Measurements from ENCODE around the gene EIF3D. TPM values are rescaled to one million over a fixed set of nuclear protein-coding genes. Genes with fewer than 3 reads are reported as not detected.

The EIF3D gene
- total and polyA plus RNA-seq, 4 experiments from 2014 or later = 137 to 228 (median 206) TPM

DNA sequence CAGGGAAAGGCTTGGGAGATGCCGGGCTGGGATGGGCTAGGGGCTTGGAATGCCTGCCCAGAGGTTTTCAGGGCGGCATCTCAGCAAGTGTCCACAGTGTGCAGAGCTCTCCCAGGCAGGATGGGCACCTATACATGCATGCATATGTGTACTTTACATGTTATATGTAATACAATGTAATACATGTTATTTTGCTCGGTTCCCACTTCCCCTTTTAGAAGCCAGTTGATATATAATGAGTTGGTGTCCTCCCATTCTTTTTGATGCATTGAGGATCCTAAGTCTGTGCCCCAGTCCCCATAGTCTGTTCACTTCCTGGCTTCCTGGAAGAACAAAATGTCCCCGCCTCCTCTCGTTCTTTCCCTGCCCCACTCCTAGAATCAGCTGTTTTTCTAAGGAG lies 20.1 kb upstream of the EIF3D start:
- ChIA-PET POLR2A (ENCODE audit: partially characterized antibody) (no interaction called here), CTCF (ENCODE audit: partially characterized antibody) (no interaction called here)

DNA sequence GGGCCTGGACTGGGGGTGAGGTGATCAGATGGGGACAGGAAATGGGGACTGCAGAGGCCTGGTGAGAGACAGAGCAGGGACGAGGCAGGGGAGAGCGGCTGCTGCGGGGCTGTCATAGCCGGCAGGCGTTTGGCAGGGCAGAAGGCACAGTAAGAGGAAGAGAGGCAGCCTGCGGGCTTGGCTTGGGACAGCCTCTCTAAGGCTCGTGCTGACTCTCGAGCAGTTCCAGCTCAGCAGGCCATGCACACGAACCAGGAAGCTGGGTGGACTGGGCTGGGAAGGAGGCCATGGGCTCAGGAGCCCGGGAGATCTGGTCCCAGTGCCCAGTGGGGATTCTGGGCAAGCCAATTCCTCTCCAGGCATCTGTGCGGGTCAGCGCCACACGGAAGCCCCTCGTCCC lies 19.6 kb upstream of the EIF3D start:
- peaks cover 0 to 2% (median under 1%) of the 10 kb centered on the region in 4 donors for H3K4me1 Mint-ChIP-seq
- Histone ChIP-seq H3K27ac (ENCODE audit: low read depth, low read length) (no peak overlapping the region), H3K9me3 (ENCODE audit: control insufficient read depth in 1 of 2, low read length in 2 of 2) (no peaks in the 10 kb centered on the region), H3K27me3 (ENCODE audit: insufficient read depth, low read length) (no peaks in the 10 kb centered on the region), H3K4me1 (ENCODE audit: insufficient read depth, low read length) (no peaks in the 10 kb centered on the region), H3K4me3 (ENCODE audit: low read length in 2 of 2) (no peak overlapping the region), H3K36me3 (ENCODE audit: insufficient read depth, low read length) (no peaks in the 10 kb centered on the region)
- DNase-seq = no peak
- H3K36me3 Mint-ChIP-seq = no peaks in the 10 kb centered on the region
- H3K27ac Mint-ChIP-seq = peak overlapping the region in 1 of 7 donors; percentile 25
- CTCF ChIA-PET (ENCODE audit: partially characterized antibody) = no interaction called here
- H3K9me3 Mint-ChIP-seq = no peaks in the 10 kb centered on the region
- POLR2A ChIA-PET (ENCODE audit: partially characterized antibody) = no interaction called here
- intact Hi-C loops (cut with micrococcal nuclease) = no loop called here
- H3K4me3 Mint-ChIP-seq = no peak overlapping the region
- peaks cover 18 to 25% of the 10 kb centered on the region in 2 donors for H3K27me3 Mint-ChIP-seq

More for the DNA sequence above, 20.1 kb upstream of the EIF3D start:
- H3K36me3 Mint-ChIP-seq = no peaks in the 10 kb centered on the region
- no peak overlapping the region for H3K4me3 Mint-ChIP-seq
- no peaks in the 10 kb centered on the region for H3K9me3 ChIP-seq (ENCODE audit: control insufficient read depth in 1 of 2, low read length in 2 of 2)
- H3K27me3 Mint-ChIP-seq = peaks cover 20 to 27% of the 10 kb centered on the region in 2 donors
- H3K4me3 ChIP-seq (ENCODE audit: low read length in 2 of 2) = no peak overlapping the region
- DNase-seq = no peak
- intact Hi-C loops (cut with micrococcal nuclease) = no loop called here
- H3K27ac Mint-ChIP-seq = no peak overlapping the region
- H3K9me3 Mint-ChIP-seq = no peaks in the 10 kb centered on the region
- H3K4me1 ChIP-seq (ENCODE audit: insufficient read depth, low read length) = no peaks in the 10 kb centered on the region
- H3K27me3 ChIP-seq (ENCODE audit: insufficient read depth, low read length) = no peaks in the 10 kb centered on the region
- peaks cover 0 to 2% (median under 1%) of the 10 kb centered on the region in 4 donors for H3K4me1 Mint-ChIP-seq
- H3K27ac ChIP-seq (ENCODE audit: low read depth, low read length) = no peak overlapping the region
- no peaks in the 10 kb centered on the region for H3K36me3 ChIP-seq (ENCODE audit: insufficient read depth, low read length)

DNA sequence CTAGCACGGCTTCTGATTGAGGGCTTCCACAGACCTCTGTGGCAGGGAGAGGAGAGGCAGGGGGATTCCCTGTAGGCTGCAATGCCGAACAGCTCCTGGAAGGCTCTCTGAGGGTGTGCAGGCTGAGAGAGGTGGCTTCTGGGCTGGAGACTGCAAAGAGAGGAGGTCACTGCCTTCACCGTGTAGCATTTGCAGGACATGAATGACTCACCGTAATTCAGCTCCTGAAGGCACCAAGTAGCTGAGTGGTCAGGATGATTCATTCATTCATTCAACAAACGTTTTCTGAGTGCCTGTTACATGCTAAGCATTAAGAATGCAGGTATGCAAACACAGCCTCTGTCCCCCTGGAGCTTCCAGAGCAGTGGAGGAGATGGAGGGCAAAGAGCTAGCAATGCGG lies 18.0 kb upstream of the EIF3D start:
- intact Hi-C loops (cut with micrococcal nuclease) = no loop called here

DNA sequence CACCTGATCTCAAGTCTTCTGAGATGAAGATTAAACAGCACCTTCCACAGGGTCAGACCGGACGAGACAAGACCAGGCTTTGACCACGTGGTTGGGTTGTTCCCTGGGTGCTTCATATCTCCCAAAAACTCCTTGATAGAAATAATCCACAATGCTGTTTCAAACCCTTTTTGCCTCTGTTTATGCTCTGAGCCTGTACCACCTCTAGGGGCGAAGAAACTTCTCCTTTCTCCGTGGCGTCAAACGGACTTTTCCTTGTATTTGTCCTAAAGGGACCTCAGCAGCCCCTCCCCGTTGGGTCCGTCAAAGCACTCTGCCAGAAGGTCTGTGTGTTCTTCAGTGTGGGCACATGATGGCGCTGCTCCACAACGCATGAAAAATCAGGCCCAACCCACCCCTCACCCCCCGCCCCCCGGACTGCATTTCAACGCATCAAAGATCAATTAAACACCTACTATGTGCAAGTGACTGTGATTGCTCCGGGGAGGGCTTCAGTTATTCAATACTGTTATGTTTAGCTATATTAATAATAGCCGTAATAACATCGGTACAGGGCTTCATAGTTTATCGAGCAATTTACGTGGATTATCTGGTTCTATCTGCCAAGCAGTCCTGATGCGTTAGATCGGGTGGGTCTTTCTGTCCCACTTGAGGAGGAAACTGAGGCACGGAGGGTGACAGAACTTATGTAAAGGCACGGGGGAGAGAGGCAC lies 17.3 kb upstream of the EIF3D start:
- H3K36me3 Mint-ChIP-seq = no peaks in the 10 kb centered on the region
- DNase-seq = peak in 2 of 5 donors; percentile 12
- Histone ChIP-seq H3K4me1 (ENCODE audit: insufficient read depth, low read length) (peaks cover 6% of the 10 kb centered on the region), H3K36me3 (ENCODE audit: insufficient read depth, low read length) (no peaks in the 10 kb centered on the region), H3K27me3 (ENCODE audit: insufficient read depth, low read length) (no peaks in the 10 kb centered on the region), H3K9me3 (ENCODE audit: control insufficient read depth in 1 of 2, low read length in 2 of 2) (no peaks in the 10 kb centered on the region), H3K4me3 (ENCODE audit: low read length in 2 of 2) (no peak overlapping the region), H3K27ac (ENCODE audit: low read depth, low read length) (no peak overlapping the region)
- no peak overlapping the region for H3K4me3 Mint-ChIP-seq
- H3K27me3 Mint-ChIP-seq = peaks cover 12 to 18% of the 10 kb centered on the region in 2 donors
- H3K4me1 Mint-ChIP-seq = peaks cover 1 to 7% (median 7%) of the 10 kb centered on the region in 4 donors
- intact Hi-C loops (cut with micrococcal nuclease) = no loop called here
- no peaks in the 10 kb centered on the region for H3K9me3 Mint-ChIP-seq
- ChIA-PET CTCF (ENCODE audit: partially characterized antibody) (interaction anchor here (0.5 kb wide), 1 partner anchor 496 kb away, joined by 3 read pairs; no protein-coding TSS in a partner anchor), POLR2A (ENCODE audit: partially characterized antibody) (no interaction called here)
- no peak overlapping the region for H3K27ac Mint-ChIP-seq

More for the DNA sequence above, 18.0 kb upstream of the EIF3D start:
- no peak for DNase-seq
- H3K4me3 Mint-ChIP-seq = no peak overlapping the region
- ChIA-PET CTCF (ENCODE audit: partially characterized antibody) (no interaction called here), POLR2A (ENCODE audit: partially characterized antibody) (no interaction called here)
- H3K4me1 Mint-ChIP-seq = peaks cover 1 to 5% (median 4%) of the 10 kb centered on the region in 4 donors
- no peak overlapping the region for H3K4me3 ChIP-seq (ENCODE audit: low read length in 2 of 2)
- peaks cover 3% of the 10 kb centered on the region for H3K4me1 ChIP-seq (ENCODE audit: insufficient read depth, low read length)
- no peak overlapping the region for H3K27ac Mint-ChIP-seq
- H3K27me3 ChIP-seq (ENCODE audit: insufficient read depth, low read length) = no peaks in the 10 kb centered on the region
- H3K36me3 Mint-ChIP-seq = no peaks in the 10 kb centered on the region
- peaks cover 16 to 22% of the 10 kb centered on the region in 2 donors for H3K27me3 Mint-ChIP-seq
- no peaks in the 10 kb centered on the region for H3K36me3 ChIP-seq (ENCODE audit: insufficient read depth, low read length)
- H3K27ac ChIP-seq (ENCODE audit: low read depth, low read length) = no peak overlapping the region
- H3K9me3 ChIP-seq (ENCODE audit: control insufficient read depth in 1 of 2, low read length in 2 of 2) = no peaks in the 10 kb centered on the region
- H3K9me3 Mint-ChIP-seq = no peaks in the 10 kb centered on the region

DNA sequence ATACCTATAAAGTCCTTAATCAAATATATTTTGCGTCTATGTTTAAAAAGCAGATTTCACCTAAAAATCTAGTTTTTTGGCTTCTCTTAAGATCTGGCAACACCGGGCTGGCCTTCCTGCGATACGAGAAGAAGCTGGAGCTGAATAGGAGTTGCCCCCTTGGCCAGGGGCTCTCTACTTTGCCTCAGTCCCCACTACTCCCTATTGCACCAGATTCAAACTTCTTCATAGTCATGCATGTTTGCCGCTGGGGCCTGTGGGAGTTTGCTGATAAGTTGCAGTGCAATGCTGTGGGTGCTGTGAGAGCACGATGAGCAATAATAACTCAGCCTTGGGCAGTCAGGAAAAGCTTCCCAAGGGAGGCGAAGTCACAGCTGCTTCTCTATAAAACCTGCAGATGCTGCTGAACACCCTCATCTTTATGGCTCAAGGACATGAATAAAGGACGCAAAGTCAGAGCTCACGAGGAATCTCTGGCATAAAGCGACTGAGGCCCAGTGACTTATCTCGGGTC lies 15.2 kb upstream of the EIF3D start:
- H3K9me3 ChIP-seq (ENCODE audit: control insufficient read depth in 1 of 2, low read length in 2 of 2) = no peaks in the 10 kb centered on the region
- H3K9me3 Mint-ChIP-seq = no peaks in the 10 kb centered on the region
- no peaks in the 10 kb centered on the region for H3K36me3 ChIP-seq (ENCODE audit: insufficient read depth, low read length)
- ChIA-PET POLR2A (ENCODE audit: partially characterized antibody) (no interaction called here), CTCF (ENCODE audit: partially characterized antibody) (interaction anchor here (0.7 kb wide), 1 partner anchor 51 kb away, joined by 3 read pairs; no protein-coding TSS in a partner anchor)
- H3K4me1 ChIP-seq (ENCODE audit: insufficient read depth, low read length) = peaks cover 6% of the 10 kb centered on the region
- peaks cover 1 to 7% (median 6%) of the 10 kb centered on the region in 4 donors for H3K4me1 Mint-ChIP-seq
- no peak overlapping the region for H3K27ac Mint-ChIP-seq
- DNase-seq = no peak
- no peak overlapping the region for H3K4me3 ChIP-seq (ENCODE audit: low read length in 2 of 2)
- H3K27me3 ChIP-seq (ENCODE audit: insufficient read depth, low read length) = no peaks in the 10 kb centered on the region
- H3K27me3 Mint-ChIP-seq = peaks cover 6 to 11% of the 10 kb centered on the region in 2 donors
- intact Hi-C loops (cut with micrococcal nuclease) = no loop called here
- H3K36me3 Mint-ChIP-seq = no peaks in the 10 kb centered on the region
- H3K4me3 Mint-ChIP-seq = no peak overlapping the region
- H3K27ac ChIP-seq (ENCODE audit: low read depth, low read length) = no peak overlapping the region

DNA sequence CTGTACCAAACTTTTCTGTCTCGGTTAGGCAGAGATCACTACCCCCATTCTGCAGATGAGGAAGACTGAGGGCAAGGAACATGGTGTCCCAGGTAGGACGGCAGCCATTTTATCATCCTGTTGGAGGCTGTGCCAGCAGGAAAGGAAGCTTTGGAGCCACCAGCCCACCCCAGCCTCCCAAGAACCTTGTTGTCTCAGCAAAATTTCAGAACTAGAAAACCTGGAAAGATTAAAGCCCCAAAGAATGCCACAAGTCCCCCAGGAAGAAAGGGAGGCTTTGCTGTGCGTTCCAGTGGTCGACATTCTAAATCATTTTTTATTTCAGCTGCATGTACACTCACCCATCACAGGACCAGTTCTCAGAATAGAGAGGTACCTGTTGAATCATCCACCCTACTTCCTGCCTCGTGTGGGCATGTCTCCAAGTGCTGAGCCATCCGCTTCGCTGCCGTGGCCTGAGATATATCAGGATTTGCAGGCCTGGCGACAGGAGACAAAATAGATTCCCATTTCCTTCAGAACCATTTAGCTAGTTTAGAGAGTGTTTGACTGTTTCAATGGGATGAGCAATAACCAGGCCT lies 13.0 kb upstream of the EIF3D start:
- CTCF ChIA-PET (ENCODE audit: partially characterized antibody) = no interaction called here
- no peaks in the 10 kb centered on the region for H3K27me3 ChIP-seq (ENCODE audit: insufficient read depth, low read length)
- DNase-seq = no peak
- peaks cover 3 to 6% of the 10 kb centered on the region in 2 donors for H3K27me3 Mint-ChIP-seq
- no peak overlapping the region for H3K27ac ChIP-seq (ENCODE audit: low read depth, low read length)
- peaks cover 0 to 7% (median 6%) of the 10 kb centered on the region in 4 donors for H3K4me1 Mint-ChIP-seq
- no peaks in the 10 kb centered on the region for H3K9me3 Mint-ChIP-seq
- POLR2A ChIA-PET (ENCODE audit: partially characterized antibody) = interaction anchor here (1.8 kb wide), 1 partner anchor 13 kb away, joined by 9 read pairs; the partner anchor contains the start of gene EIF3D
- no peaks in the 10 kb centered on the region for H3K36me3 Mint-ChIP-seq
- H3K4me3 Mint-ChIP-seq = no peak overlapping the region
- peaks cover 6% of the 10 kb centered on the region for H3K4me1 ChIP-seq (ENCODE audit: insufficient read depth, low read length)
- peak overlapping the region in 3 of 7 donors; percentile 29 to 63 (median 30) for H3K27ac Mint-ChIP-seq
- H3K4me3 ChIP-seq (ENCODE audit: low read length in 2 of 2) = no peak overlapping the region
- H3K9me3 ChIP-seq (ENCODE audit: control insufficient read depth in 1 of 2, low read length in 2 of 2) = no peaks in the 10 kb centered on the region
- intact Hi-C loops (cut with micrococcal nuclease) = no loop called here
- no peaks in the 10 kb centered on the region for H3K36me3 ChIP-seq (ENCODE audit: insufficient read depth, low read length)

DNA sequence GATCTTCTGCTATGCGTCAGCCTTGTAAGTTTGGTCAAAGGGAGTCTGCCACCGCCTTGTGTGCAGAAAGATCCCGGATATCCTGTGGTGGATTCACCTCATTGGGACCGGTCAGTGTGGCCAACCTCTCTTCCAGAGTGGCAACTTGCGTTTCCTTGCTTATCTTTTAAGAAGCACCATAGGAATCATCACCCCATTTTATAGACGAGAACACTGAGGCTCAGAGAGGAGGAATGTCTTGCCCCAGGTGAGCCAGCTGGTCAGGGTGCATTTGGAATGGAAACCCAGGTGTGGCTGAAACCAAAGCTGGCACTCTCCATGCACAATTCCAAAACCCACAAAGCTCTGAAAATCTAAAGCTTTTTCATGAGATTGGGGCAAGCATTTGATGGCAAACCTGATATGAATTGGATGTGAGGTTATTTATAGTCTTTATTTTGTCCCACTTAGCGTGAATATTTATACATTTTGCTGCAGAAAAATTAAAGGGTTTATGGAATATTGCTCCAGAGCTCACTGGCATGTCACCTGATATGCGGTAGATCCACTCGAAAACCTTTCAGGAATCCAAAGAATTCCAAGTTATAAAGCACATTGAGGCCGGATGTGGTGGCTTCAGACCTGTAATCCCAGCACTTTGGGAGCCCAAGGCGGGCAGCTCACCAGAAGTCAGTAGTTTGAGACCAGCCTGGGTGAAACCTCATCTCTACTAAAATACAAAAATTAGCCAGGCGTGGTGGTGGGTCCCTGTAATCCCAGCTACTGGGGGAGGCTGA lies 12.1 kb upstream of the EIF3D start:
- peaks cover 0 to 2% of the 10 kb centered on the region in 2 donors for H3K27me3 Mint-ChIP-seq
- Histone ChIP-seq H3K4me1 (ENCODE audit: insufficient read depth, low read length) (peaks cover 6% of the 10 kb centered on the region), H3K36me3 (ENCODE audit: insufficient read depth, low read length) (no peaks in the 10 kb centered on the region), H3K4me3 (ENCODE audit: low read length in 2 of 2) (no peak overlapping the region), H3K27ac (ENCODE audit: low read depth, low read length) (no peak overlapping the region), H3K27me3 (ENCODE audit: insufficient read depth, low read length) (no peaks in the 10 kb centered on the region), H3K9me3 (ENCODE audit: control insufficient read depth in 1 of 2, low read length in 2 of 2) (no peaks in the 10 kb centered on the region)
- DNase-seq = no peak
- H3K4me1 Mint-ChIP-seq = peaks cover 0 to 7% (median 6%) of the 10 kb centered on the region in 4 donors
- POLR2A ChIA-PET (ENCODE audit: partially characterized antibody) = interaction anchor here (1.8 kb wide), 1 partner anchor 12 kb away, joined by 9 read pairs; the partner anchor contains the start of gene EIF3D
- intact Hi-C loops (cut with micrococcal nuclease) = no loop called here
- CTCF ChIA-PET (ENCODE audit: partially characterized antibody) = no interaction called here
- H3K9me3 Mint-ChIP-seq = no peaks in the 10 kb centered on the region
- H3K27ac Mint-ChIP-seq = peak overlapping the region in 1 of 7 donors; percentile 48
- H3K36me3 Mint-ChIP-seq = no peaks in the 10 kb centered on the region
- no peak overlapping the region for H3K4me3 Mint-ChIP-seq
